MM.1S (cell line): ENCODE measurements around the gene ARL2BP.

Experiments
- DNase-seq: peaks from one replicate; pipeline ENCODE4 v3.0.0-alpha.2; 2015
- H2AFZ ChIP-seq: fragments of 300-600 bp; sonication (generic); 2 replicates; pipeline ENCODE4 v1.6.0; 2016; ENCODE audit warnings: antibody characterized with exemption, low read length
- H3F3A ChIP-seq: fragments of 300-600 bp; sonication (generic); 2 replicates; pipeline ENCODE4 v1.6.1; 2016; ENCODE audit warnings: mild to moderate bottlenecking, antibody characterized with exemption, low read length, moderate library complexity, mixed read lengths; ENCODE audit not compliant: insufficient read depth
- H3K27ac ChIP-seq: fragments of 300-600 bp; sonication (generic); 2 replicates; pipeline ENCODE4 v1.5.1; 2016; ENCODE audit warnings: mild to moderate bottlenecking, low read length
- H3K27me3 ChIP-seq: fragments of 300-600 bp; sonication (generic); replicated peaks from 2 replicates; pipeline ENCODE4 v1.6.0; 2016; ENCODE audit warnings: low read length; ENCODE audit not compliant: insufficient read depth
- H3K36me3 ChIP-seq: fragments of 300-600 bp; sonication (generic); replicated peaks from 2 replicates; pipeline ENCODE4 v1.6.1; 2016; ENCODE audit warnings: mild to moderate bottlenecking, low read length, mixed read lengths; ENCODE audit not compliant: insufficient read depth
- H3K4me1 ChIP-seq: fragments of 300-600 bp; sonication (generic); 2 replicates; pipeline ENCODE4 v1.6.1; 2016; ENCODE audit warnings: low read length, mixed read lengths
- H3K4me2 ChIP-seq: fragments of 300-600 bp; sonication (generic); 2 replicates; pipeline ENCODE4 v1.6.0; 2016; ENCODE audit warnings: low read depth, low read length
- H3K4me3 ChIP-seq: fragments of 300-600 bp; sonication (generic); 2 replicates; pipeline ENCODE4 v1.5.1; 2016; ENCODE audit warnings: low read length, mixed read lengths
- H3K79me2 ChIP-seq: fragments of 300-600 bp; sonication (generic); 2 replicates; pipeline ENCODE4 v1.6.1; 2016; ENCODE audit warnings: mixed run types, low read length, mixed read lengths
- H3K9ac ChIP-seq: fragments of 300-600 bp; sonication (generic); 2 replicates; pipeline ENCODE4 v1.6.1; 2016; ENCODE audit warnings: low read length, mixed read lengths
- H3K9me2 ChIP-seq: fragments of 300-600 bp; sonication (generic); replicated peaks from 2 replicates; pipeline ENCODE4 v1.6.1; 2016; ENCODE audit warnings: mild to moderate bottlenecking, low read length, mixed read lengths; ENCODE audit not compliant: insufficient read depth
- H3K9me3 ChIP-seq: fragments of 300-600 bp; sonication (generic); replicated peaks from 2 replicates; pipeline ENCODE4 v1.6.1; 2016; ENCODE audit warnings: mild to moderate bottlenecking, low read length, mixed read lengths; ENCODE audit not compliant: insufficient read depth
- H4K20me1 ChIP-seq: fragments of 300-600 bp; sonication (generic); 2 replicates; pipeline ENCODE4 v1.6.1; 2016; ENCODE audit warnings: mild to moderate bottlenecking, low read length, moderate library complexity, mixed read lengths; ENCODE audit not compliant: insufficient read depth
- EZH2 ChIP-seq: fragments of 300-600 bp; sonication (generic); optimal IDR thresholded peaks from 2 replicates; pipeline ENCODE3; 2017; ENCODE audit warnings: low read depth, mild to moderate bottlenecking, antibody characterized with exemption, low read length, mixed read lengths
- EZH2phosphoT487 ChIP-seq: fragments of 300-600 bp; sonication (generic); IDR thresholded peaks from 2 replicates; pipeline ENCODE4 v1.6.1; 2018; ENCODE audit warnings: antibody characterized with exemption, low read length
- TF ChIP-seq, protein P1 (sequence below): fragments of 300-600 bp; sonication (generic); IDR thresholded peaks from 2 replicates; pipeline ENCODE4 v1.5.1; 2016; ENCODE audit warnings: antibody characterized with exemption, low read length, mixed read lengths

ARL2BP gene

DNA sequence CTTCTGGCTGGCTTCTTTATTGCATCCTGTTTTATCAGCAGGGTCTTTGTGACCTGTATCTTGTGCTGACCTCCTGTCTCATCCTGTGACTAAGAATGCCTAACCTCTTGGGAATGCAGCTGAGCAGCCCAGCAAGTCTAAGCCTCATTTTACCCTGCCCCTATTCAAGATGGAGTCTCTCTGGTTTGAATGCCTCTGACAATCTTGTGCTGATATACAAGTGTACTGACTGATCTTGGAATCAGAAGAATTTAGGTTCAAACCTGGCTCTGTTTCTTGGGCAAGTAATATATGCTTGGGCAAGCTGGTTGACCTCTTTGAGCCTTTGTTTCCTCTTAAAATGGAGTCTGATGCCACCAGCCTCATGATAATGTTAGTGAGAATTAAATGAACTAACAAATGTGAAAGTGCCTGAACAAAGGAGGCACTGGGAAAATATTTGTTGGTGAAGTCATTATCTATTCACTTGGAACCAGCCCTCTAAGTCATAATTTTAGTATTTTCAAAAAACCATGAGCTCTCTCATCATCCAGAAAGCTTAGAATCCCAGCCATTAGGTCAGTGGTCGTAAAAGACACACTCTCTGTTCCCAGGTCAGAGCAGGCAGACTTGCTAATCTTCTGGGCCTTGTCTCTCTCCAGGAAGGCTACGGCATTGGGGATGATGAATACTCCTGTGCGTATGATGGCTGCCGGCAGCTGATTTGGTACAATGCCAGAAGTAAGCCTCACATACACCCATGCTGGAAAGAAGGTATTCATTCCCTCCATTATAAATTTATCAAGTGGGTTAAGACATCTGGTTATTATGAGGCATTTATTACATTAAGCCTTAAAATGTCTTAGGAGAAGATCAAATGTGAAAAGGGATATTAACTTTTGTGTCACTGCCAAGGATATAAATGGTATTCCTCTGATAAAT lies 18.1 kb upstream of the ARL2BP start:
- Histone ChIP-seq H3K9ac (no peak overlapping the region), H3K36me3 (peaks cover 9% of the 10 kb centered on the region; the same call in 1 of the 2 replicates), H2AFZ (no peak overlapping the region), H3K27ac (no peak overlapping the region), H3K4me3 (no peak overlapping the region), H4K20me1 (no peaks in the 10 kb centered on the region), H3K4me2 (no peak overlapping the region), H3K27me3 (no peaks in the 10 kb centered on the region), H3K79me2 (no peaks in the 10 kb centered on the region), H3K9me2 (no peaks in the 10 kb centered on the region), H3F3A (no peaks in the 10 kb centered on the region), H3K4me1 (no peaks in the 10 kb centered on the region), H3K9me3 (no peaks in the 10 kb centered on the region)
- DNase-seq = no peak
- TF ChIP-seq EZH2phosphoT487 = no peak

DNA sequence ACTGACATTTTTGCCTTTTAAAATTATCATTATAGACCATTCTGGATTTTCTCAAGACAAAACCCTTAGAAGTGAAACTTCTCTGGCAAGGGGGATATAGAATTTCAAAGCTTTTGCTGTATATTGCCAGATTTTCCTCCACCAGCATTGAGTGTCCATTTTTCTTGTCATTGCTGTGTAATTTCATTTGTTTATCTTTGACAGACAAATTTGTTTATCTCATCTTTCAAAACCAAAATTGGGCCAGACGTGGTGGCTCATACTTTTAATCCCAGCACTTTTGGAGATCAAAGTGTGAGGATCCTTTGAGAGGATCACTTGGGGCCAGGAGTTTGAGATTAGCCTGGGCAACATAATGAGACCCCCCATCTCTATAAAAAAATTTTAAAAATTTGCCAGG lies 16.0 kb upstream of the ARL2BP start:
- H3F3A ChIP-seq = no peaks in the 10 kb centered on the region
- H3K27ac ChIP-seq = no peak overlapping the region
- H3K9me3 ChIP-seq = no peaks in the 10 kb centered on the region
- no peak overlapping the region for H3K4me3 ChIP-seq
- no peak for DNase-seq
- no peak overlapping the region for H2AFZ ChIP-seq
- H3K9me2 ChIP-seq = no peaks in the 10 kb centered on the region
- peaks cover 13% of the 10 kb centered on the region; the same call in 1 of the 2 replicates for H3K36me3 ChIP-seq
- H3K79me2 ChIP-seq = no peaks in the 10 kb centered on the region
- no peak overlapping the region for H3K9ac ChIP-seq
- no peaks in the 10 kb centered on the region for H4K20me1 ChIP-seq
- H3K4me1 ChIP-seq = no peaks in the 10 kb centered on the region
- TF ChIP-seq, protein P1, sequence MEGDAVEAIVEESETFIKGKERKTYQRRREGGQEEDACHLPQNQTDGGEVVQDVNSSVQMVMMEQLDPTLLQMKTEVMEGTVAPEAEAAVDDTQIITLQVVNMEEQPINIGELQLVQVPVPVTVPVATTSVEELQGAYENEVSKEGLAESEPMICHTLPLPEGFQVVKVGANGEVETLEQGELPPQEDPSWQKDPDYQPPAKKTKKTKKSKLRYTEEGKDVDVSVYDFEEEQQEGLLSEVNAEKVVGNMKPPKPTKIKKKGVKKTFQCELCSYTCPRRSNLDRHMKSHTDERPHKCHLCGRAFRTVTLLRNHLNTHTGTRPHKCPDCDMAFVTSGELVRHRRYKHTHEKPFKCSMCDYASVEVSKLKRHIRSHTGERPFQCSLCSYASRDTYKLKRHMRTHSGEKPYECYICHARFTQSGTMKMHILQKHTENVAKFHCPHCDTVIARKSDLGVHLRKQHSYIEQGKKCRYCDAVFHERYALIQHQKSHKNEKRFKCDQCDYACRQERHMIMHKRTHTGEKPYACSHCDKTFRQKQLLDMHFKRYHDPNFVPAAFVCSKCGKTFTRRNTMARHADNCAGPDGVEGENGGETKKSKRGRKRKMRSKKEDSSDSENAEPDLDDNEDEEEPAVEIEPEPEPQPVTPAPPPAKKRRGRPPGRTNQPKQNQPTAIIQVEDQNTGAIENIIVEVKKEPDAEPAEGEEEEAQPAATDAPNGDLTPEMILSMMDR = no peak
- TF ChIP-seq EZH2phosphoT487 = no peak
- no peak for TF ChIP-seq EZH2
- no peaks in the 10 kb centered on the region for H3K27me3 ChIP-seq
- no peak overlapping the region for H3K4me2 ChIP-seq

DNA sequence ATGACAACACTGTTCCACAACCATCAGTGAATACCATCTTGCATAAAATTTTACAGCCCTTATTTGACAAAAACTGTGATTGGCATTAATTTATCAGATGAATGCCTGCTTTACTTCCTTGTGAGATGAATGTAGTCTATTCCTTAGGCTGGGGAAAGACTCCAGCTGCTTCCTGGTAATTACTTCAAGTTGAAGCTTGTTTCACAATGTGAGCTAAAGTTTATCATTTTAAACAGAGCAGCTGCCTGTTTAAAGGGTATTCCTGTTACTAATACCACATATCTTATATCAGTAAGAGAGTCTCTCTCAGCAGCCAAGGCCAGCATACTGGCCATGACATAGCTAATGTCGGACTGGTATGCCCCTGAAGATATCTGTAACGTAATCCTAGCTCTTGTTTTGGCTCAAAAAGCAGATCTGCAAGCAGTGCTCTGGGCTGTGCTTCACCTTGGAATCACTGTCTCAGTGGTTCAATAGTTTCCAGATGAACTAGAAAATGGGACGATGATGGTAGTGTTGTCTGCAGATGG lies 13.2 kb upstream of the ARL2BP start:
- Histone ChIP-seq H3K36me3 (peaks cover 13% of the 10 kb centered on the region; the same call in 1 of the 2 replicates), H3K4me3 (no peak overlapping the region), H3F3A (no peaks in the 10 kb centered on the region), H3K9ac (no peak overlapping the region), H3K9me3 (no peaks in the 10 kb centered on the region), H3K27me3 (no peaks in the 10 kb centered on the region), H3K9me2 (no peaks in the 10 kb centered on the region), H3K4me2 (no peak overlapping the region), H3K79me2 (no peaks in the 10 kb centered on the region), H3K4me1 (peaks cover 3% of the 10 kb centered on the region; the same call in 1 of the 2 replicates), H3K27ac (no peak overlapping the region), H2AFZ (no peak overlapping the region), H4K20me1 (no peaks in the 10 kb centered on the region)
- TF ChIP-seq EZH2 = no peak
- TF ChIP-seq, protein P1 = no peak
- TF ChIP-seq EZH2phosphoT487 = no peak
- no peak for DNase-seq
